ENCODE data around the gene WDR74. TPM values are rescaled to one million over a fixed set of nuclear protein-coding genes. Genes with fewer than 3 reads are reported as not detected.

Gene WDR74
- total RNA-seq, 1 experiment from 2014 or later: 71.2 TPM

DNA sequence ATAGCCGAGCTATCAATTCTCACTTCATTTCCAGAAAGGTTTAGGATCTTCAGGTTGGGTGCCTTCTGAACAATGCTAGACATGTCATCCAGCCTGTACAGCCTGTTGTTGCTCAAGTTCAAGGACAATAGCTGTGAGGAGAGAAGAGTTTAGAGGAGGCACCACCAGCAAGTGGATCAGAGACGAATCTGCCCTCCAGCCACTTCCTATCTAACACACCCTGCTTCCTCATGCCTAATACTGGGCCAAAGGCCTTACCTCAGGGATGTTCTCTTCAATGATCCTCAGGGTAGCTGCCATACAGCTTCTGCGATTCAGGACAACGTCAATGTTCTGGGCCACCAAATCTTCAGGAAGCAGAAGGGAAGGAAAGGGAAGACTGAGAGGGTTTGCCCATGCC is 38.3 kb downstream of the WDR74 start:
- no peak for DNase-seq (ENCODE audit: extremely low read depth, low read depth)

DNA sequence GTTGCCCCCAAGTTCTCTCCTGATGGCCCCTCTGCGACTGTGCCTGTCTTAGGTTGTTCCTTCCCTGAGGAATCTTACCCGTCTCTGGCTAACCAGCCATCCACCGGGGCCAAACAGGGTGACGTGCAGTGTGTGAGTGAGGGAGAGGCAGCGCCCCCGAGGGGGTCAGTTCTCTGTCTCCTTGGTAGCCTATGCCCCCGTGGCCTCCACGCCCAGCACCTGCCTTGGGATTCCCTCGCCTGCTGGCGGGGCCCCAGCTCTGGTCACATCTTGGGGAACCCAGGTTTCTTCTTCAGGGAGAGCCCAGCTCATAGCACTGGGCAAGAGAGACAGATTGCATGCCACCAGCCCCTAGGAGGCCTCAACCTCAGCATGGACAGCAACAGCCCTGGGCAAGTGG is 39.9 kb downstream of the WDR74 start:
- no peak for DNase-seq (ENCODE audit: extremely low read depth, low read depth)

GRCh38 chr11:62796281-62796680 is 43.1 kb downstream of the WDR74 start:
- DNase-seq (ENCODE audit: extremely low read depth, low read depth): no peak

- DNase-seq (ENCODE audit: extremely low read depth, low read depth): no peak
Measured at GRCh38 chr11:62794201-62794775, 45.1 kb downstream of the WDR74 start.

DNA sequence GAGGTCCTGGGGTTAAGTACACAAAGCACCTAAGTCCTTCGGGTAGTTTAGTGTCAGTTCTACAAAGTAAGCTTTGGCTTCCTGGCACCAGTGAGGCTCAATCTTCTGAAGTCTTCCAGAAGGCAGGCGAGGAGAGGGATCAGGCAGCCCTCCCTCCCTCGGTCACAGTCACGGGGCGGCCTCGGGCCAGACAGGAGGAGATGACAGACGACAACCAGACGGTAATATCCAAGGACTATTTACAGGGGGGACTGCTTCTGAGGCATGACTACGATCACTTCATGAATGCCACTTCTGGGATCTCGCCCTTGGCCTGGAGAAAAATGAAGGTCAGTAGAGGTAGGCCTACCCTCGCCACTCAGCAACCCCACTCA is 47.2 kb downstream of the WDR74 start:
- no peak for DNase-seq (ENCODE audit: extremely low read depth, low read depth)

DNA sequence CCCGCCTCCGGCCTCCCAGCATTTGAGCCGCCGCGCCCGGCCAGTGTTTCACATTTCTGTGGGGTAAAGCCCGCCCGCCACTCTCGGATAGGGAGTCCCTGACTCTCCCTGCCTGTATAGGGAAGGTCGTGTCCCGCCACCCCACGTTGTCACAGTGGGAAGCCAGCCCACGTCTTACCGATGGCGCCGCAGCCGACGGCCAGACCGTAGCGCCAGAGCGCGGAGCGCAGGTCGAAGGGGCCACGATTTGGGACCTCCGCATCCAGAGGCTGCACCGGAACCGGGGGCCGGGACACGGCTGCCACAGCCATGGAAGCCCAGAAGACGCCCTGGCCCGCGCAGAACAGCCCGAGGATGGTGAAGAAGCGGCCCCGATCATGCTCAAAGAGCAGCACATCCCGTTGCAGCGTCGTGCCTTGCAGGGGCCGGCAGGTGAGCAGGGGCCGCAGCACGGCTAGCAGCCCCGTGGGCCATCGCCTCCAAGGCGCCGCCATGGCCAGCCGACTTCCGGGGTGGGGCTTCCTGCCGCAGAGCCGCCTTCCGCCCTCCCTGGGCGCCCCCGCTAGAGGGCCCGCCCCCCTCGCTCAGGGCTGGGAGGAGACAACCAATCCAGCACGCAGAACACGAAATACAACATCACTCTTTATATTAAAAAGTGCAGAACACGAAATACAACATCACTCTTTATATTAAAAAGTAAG is 47.7 kb downstream of the WDR74 start, which contains the start of gene TMEM223:
TSS of gene TMEM223 (minus strand) at position 506 of the 701 bp plus-strand sequence. CDS start at position 494, 12 bp downstream.
- peak; percentile 54 for DNase-seq (ENCODE audit: extremely low read depth, low read depth)

- no peak for DNase-seq (ENCODE audit: extremely low read depth, low read depth)
Measured at GRCh38 chr11:62789576-62789975, 49.8 kb downstream of the WDR74 start.

DNA sequence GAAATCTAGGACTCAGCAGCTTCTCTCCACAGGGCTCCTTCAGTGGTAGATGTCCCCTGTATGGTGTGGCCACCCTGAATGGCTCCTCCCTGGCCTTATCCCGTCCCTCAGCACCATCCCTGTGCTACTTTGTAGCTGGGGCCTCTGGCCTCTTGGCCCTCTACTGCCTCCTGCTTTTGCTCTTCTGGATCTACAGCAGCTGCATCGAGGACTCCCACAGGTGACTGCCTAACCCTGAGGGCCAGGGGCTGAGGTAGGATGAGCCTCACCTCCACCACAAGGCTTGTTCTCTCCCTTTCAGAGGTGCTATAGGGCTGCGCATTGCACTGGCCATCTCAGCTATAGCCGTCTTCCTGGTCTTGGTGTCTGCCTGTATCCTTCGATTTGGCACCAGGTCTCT is 50.4 kb downstream of the WDR74 start:
- DNase-seq (ENCODE audit: extremely low read depth, low read depth): no peak

- DNase-seq (ENCODE audit: extremely low read depth, low read depth): peak; percentile 92
Measured at GRCh38 chr11:62787005-62787759, 52.2 kb downstream of the WDR74 start, which contains the start of gene TMEM179B. Gene TMEM179B (plus strand): TSS chr11:62787402. CDS start chr11:62787432, 30 bp downstream.

DNA sequence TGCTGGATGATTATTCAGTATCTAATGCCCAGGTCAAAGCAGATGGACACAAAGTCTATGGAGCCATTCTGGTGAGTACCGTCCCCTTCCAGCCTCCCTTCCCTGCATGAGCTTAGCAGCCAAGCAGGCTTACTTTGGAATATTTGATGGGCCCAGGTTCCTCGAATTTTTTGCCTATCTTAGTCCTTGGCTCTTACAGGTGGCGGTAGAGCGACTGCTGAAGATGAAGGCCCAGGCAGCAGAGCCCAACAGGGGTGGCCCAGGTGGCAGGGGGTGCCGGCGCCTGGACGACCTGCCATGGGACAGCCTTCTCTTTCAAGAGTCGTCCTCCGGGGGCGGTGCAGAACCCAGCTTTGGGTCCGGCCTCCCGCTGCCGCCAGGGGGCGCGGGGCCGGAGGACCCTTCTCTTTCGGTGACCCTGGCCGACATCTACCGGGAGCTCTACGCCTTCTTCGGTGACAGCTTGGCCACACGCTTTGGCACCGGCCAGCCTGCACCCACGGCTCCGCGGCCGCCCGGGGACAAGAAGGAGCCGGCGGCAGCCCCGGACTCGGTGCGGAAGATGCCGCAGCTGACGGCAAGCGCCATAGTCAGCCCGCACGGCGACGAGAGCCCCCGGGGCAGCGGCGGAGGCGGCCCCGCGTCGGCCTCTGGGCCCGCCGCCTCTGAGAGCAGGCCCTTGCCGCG is 52.9 kb downstream of the WDR74 start:
- peak; percentile 74 for DNase-seq (ENCODE audit: extremely low read depth, low read depth)

Small RNA genes lying within 50 kb of the gene (small RNA-seq; reads per million reads assigned to genes)
- gene MIR6514: 0 to 0.12 reads per million in 2 experiments
- 0 reads per million in 2 experiments for gene RF00099
- 0 reads per million in 2 experiments for gene RNU6-118P
- 0 reads per million in 2 experiments for gene SNORD22
- gene SNORD26: 0 reads per million in 2 experiments
- 0 reads per million in 2 experiments for gene SNORD27
- 0 reads per million in 2 experiments for gene SNORD28
- gene SNORD30: 217 to 3,178 reads per million in 2 experiments

Other genes starting within 250 kb of the WDR74 start
- 6.3 and 6.4 TPM in 2 replicates for gene TUT1, start 248.1 kb downstream of the WDR74 start, total RNA-seq (2014; rRNA removed; shearing (Covaris generic))
- gene MTA2, start 237.7 kb downstream of the WDR74 start, total RNA-seq (2014; rRNA removed; shearing (Covaris generic)): 67.7 and 79.0 TPM in 2 replicates
- gene EML3, start 226.8 kb downstream of the WDR74 start, total RNA-seq (2014; rRNA removed; shearing (Covaris generic)): 14.6 and 18.4 TPM in 2 replicates
- 1.2 and 3.0 TPM in 2 replicates for gene ROM1, start 226.3 kb downstream of the WDR74 start, total RNA-seq (2014; rRNA removed; shearing (Covaris generic))
- gene B3GAT3, start 217.6 kb downstream of the WDR74 start, total RNA-seq (2014; rRNA removed; shearing (Covaris generic)): 22.6 TPM in 2 replicates
- gene GANAB, start 193.0 kb downstream of the WDR74 start, total RNA-seq (2014; rRNA removed; shearing (Covaris generic)): 172 and 229 TPM in 2 replicates
- 11.1 and 11.4 TPM in 2 replicates for gene INTS5, start 186.3 kb downstream of the WDR74 start, total RNA-seq (2014; rRNA removed; shearing (Covaris generic))
- gene C11orf98, start 174.4 kb downstream of the WDR74 start, total RNA-seq (2014; rRNA removed; shearing (Covaris generic)): 61.6 and 69.1 TPM in 2 replicates
- gene CSKMT, start 174.3 kb downstream of the WDR74 start, total RNA-seq (2014; rRNA removed; shearing (Covaris generic)): 8.8 and 11.5 TPM in 2 replicates
- gene UQCC3, start 167.9 kb downstream of the WDR74 start, total RNA-seq (2014; rRNA removed; shearing (Covaris generic)): 13.9 and 20.2 TPM in 2 replicates
- 5.4 and 5.5 TPM in 2 replicates for gene LBHD1, start 167.3 kb downstream of the WDR74 start, total RNA-seq (2014; rRNA removed; shearing (Covaris generic))
- gene UBXN1, start 160.5 kb downstream of the WDR74 start, total RNA-seq (2014; rRNA removed; shearing (Covaris generic)): 82.6 and 93.2 TPM in 2 replicates
- gene LRRN4CL, start 150.1 kb downstream of the WDR74 start, total RNA-seq (2014; rRNA removed; shearing (Covaris generic)): 0.02 TPM in 1 of 2 replicates, not detected in the other
- 57.4 and 59.2 TPM in 2 replicates for gene BSCL2, start 132.2 kb downstream of the WDR74 start, total RNA-seq (2014; rRNA removed; shearing (Covaris generic))
- 0.17 TPM in 1 of 2 replicates, not detected in the other for gene GNG3, start 131.9 kb downstream of the WDR74 start, total RNA-seq (2014; rRNA removed; shearing (Covaris generic))
- gene HNRNPUL2, start 112.1 kb downstream of the WDR74 start, total RNA-seq (2014; rRNA removed; shearing (Covaris generic)): 4.4 and 7.5 TPM in 2 replicates
- gene TTC9C, start 111.1 kb downstream of the WDR74 start, total RNA-seq (2014; rRNA removed; shearing (Covaris generic)): 25.8 and 28.8 TPM in 2 replicates
- gene ZBTB3, start 85.4 kb downstream of the WDR74 start, total RNA-seq (2014; rRNA removed; shearing (Covaris generic)): 4.1 and 5.5 TPM in 2 replicates
- gene POLR2G, start 78.0 kb downstream of the WDR74 start, total RNA-seq (2014; rRNA removed; shearing (Covaris generic)): 79.6 and 88.3 TPM in 2 replicates
- 10.5 and 11.9 TPM in 2 replicates for gene TAF6L, start 68.2 kb downstream of the WDR74 start, total RNA-seq (2014; rRNA removed; shearing (Covaris generic))
- 38.4 and 44.3 TPM in 2 replicates for gene TMEM179B, start 52.2 kb downstream of the WDR74 start, total RNA-seq (2014; rRNA removed; shearing (Covaris generic))
- 21.4 and 25.9 TPM in 2 replicates for gene TMEM223, start 47.6 kb downstream of the WDR74 start, total RNA-seq (2014; rRNA removed; shearing (Covaris generic))
- gene NXF1, start 34.1 kb downstream of the WDR74 start, total RNA-seq (2014; rRNA removed; shearing (Covaris generic)): 18.7 and 28.7 TPM in 2 replicates
- 14.7 and 15.9 TPM in 2 replicates for gene STX5, start 7.5 kb downstream of the WDR74 start, total RNA-seq (2014; rRNA removed; shearing (Covaris generic))
- gene TEX54, start 6.7 kb downstream of the WDR74 start, total RNA-seq (2014; rRNA removed; shearing (Covaris generic)): not detected in 2 replicates
- 449 and 464 TPM in 2 replicates for gene SLC3A2, start 41.3 kb upstream of the WDR74 start, total RNA-seq (2014; rRNA removed; shearing (Covaris generic))
- not detected in 2 replicates for gene CHRM1, start 81.8 kb upstream of the WDR74 start, total RNA-seq (2014; rRNA removed; shearing (Covaris generic))
- gene SLC22A6, start 145.4 kb upstream of the WDR74 start, total RNA-seq (2014; rRNA removed; shearing (Covaris generic)): not detected in 2 replicates
- not detected in 2 replicates for gene SLC22A8, start 176.3 kb upstream of the WDR74 start, total RNA-seq (2014; rRNA removed; shearing (Covaris generic))

All from NCI-H460 (cell line).